GM23338 (cell line): ENCODE data around the gene CD63.

Source experiments
- EZH2 ChIP-seq: fragments of 200-600 bp; sonication (generic); IDR thresholded peaks from one replicate; pipeline ENCODE4 v1.8.0; 2017; ENCODE audit warnings: antibody characterized with exemption, mild to moderate bottlenecking, low read depth; ENCODE audit not compliant: unreplicated experiment
- JUNB ChIP-seq: IDR thresholded peaks from one replicate; pipeline ENCODE4 v1.6.1; 2016; ENCODE audit warnings: antibody characterized with exemption; ENCODE audit not compliant: unreplicated experiment
- TF ChIP-seq, protein P1 (sequence below), 2 experiments: fragments of 200-600 bp in 1 of 2; sonication (generic) in 1 of 2; conservative IDR thresholded peaks; 2 replicates each; pipeline versions ENCODE4 v1.5.1 to v1.6.1; 2016 to 2017; ENCODE audit warnings: antibody characterized with exemption in 2 of 2, low read depth in 2 of 2, mild to moderate bottlenecking in 2 of 2, moderate library complexity in 1 of 2

DNA sequence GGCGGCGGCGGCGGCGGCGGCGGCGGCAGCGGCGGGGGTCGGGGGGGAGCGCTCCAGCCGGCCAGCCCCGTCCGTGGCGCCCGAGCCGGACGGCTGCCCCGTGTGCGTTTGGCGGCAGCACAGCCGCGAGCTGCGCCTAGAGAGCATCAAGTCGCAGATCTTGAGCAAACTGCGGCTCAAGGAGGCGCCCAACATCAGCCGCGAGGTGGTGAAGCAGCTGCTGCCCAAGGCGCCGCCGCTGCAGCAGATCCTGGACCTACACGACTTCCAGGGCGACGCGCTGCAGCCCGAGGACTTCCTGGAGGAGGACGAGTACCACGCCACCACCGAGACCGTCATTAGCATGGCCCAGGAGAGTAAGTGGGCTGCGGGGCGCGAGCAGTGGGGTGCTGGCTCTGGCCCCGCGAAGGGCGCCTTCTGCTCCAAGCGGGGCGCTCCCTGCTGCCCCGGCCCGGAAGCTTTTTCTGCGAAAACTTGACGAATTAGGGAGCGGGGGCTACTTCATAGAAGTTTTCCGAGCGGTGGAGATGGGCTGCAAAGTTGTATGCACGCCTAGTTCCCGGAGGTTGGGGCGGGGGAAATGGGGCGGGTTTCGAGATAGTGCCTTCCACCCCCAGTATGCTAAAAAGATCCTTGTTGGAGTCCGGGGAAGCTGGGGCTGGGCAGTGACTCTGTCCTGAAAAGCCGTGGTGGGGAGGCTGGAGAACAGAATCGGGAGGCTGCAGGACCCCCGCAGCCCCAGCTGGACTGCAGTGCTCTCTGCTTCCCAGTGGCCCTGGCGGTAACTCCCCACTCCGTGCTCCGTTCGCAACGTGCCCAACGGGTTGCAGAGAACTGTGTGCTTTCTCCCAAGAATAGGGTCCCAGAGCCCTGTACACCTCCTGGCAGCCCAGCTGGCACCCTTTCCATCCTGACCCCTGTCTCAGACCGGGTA is 14.9 kb upstream of the CD63 start:
- TF ChIP-seq, protein P1, sequence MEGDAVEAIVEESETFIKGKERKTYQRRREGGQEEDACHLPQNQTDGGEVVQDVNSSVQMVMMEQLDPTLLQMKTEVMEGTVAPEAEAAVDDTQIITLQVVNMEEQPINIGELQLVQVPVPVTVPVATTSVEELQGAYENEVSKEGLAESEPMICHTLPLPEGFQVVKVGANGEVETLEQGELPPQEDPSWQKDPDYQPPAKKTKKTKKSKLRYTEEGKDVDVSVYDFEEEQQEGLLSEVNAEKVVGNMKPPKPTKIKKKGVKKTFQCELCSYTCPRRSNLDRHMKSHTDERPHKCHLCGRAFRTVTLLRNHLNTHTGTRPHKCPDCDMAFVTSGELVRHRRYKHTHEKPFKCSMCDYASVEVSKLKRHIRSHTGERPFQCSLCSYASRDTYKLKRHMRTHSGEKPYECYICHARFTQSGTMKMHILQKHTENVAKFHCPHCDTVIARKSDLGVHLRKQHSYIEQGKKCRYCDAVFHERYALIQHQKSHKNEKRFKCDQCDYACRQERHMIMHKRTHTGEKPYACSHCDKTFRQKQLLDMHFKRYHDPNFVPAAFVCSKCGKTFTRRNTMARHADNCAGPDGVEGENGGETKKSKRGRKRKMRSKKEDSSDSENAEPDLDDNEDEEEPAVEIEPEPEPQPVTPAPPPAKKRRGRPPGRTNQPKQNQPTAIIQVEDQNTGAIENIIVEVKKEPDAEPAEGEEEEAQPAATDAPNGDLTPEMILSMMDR (conservative IDR thresholded peaks at IDR 0.05; ENCODE audit: low read depth in 2 of 2), result peak in 1 of 2 experiments; percentile 27; a peak in 2 of 4 replicates
- TF ChIP-seq EZH2, result no peak
- no peak for TF ChIP-seq JUNB
